IPS-11a (cell line): Measurements from ENCODE around the gene BICDL1.

ENCODE experiments used
- H3K4me3 ChIP-seq: one replicate; pipeline ENCODE4 v1.5.1; 2013; ENCODE audit warnings: low read depth, low read length, control low read depth

Gene BICDL1

DNA sequence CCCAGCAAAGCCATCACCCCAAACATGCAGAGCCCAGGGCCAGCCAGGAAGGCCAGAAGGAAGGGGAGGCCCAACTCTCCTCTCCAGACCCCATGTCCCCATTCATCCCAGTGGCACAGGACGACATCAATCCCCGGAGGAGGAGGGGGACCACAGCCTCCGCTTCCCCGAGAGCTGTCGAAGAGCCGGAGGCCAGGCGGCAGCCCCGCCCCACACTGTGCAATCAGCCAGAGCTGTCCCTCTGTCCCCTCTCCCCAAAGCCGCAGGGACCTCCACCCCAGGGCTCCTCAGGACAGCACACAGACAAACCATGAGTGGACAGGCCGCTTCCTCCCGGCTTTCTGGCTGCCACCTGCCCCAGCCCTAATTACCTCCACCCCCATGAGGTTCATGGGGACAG lies 110.7 kb downstream of the BICDL1 start:
- no peak overlapping the region for H3K4me3 ChIP-seq

DNA sequence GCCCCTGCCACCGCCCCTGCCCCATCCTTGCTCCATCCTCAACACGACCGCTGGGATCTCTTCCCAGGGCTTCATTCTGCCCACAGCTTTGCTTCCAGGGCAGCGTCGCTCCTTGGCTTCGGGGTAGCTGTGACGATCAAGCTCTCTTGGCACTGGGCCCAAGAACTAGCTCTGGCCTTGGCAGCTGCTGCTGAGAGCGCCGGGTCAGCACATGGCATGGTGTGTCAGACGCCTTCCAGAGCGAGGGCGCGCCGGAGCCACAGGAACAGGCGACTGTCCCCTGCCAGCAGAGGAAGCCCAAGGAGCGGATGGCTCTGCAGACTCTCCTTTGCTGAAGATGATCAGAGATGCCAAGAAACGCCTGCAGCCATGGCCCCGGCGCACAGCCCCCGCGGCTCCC lies 111.6 kb downstream of the BICDL1 start:
- H3K4me3 ChIP-seq: no peak overlapping the region

DNA sequence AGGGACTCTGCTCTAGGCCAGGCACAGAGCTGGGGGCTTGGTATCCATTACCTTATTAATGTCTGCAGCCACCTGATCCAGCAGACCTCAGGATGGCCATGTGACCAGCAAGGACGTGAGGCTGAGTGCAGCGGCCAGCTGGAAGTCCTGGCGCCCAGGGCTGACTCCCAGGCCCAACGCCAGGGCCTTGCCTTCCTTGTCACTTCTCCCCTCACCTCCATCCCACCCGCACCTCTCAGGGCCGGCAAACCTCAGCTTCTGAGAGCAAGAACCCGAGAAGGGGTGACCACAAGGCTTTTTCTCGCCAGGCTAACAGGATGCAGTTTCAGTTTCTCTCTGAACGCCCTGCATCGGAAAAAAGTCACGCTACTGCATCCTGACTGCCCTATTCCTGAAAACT lies 112.1 kb downstream of the BICDL1 start:
- H3K4me3 ChIP-seq: no peak overlapping the region

DNA sequence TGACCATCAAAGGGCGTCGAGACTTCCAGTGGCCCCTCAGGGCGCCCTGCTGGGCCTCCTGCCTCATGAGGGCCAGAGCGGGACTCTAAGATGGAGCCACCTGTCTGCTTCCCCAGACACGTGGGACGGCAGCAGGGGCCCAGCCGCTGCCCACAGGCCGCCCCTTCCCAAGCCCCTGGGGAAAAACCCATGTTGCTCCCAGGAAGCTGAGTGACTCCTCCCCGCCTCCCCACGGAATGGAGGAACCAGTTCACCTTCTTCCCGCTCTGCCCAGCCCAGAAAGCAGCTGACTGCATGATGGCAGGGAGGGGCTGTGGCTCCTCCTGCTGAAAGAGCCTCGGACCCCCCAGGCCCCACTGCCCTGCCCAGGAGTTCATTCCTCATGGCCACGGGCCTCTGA lies 112.6 kb downstream of the BICDL1 start:
- no peak overlapping the region for H3K4me3 ChIP-seq

DNA sequence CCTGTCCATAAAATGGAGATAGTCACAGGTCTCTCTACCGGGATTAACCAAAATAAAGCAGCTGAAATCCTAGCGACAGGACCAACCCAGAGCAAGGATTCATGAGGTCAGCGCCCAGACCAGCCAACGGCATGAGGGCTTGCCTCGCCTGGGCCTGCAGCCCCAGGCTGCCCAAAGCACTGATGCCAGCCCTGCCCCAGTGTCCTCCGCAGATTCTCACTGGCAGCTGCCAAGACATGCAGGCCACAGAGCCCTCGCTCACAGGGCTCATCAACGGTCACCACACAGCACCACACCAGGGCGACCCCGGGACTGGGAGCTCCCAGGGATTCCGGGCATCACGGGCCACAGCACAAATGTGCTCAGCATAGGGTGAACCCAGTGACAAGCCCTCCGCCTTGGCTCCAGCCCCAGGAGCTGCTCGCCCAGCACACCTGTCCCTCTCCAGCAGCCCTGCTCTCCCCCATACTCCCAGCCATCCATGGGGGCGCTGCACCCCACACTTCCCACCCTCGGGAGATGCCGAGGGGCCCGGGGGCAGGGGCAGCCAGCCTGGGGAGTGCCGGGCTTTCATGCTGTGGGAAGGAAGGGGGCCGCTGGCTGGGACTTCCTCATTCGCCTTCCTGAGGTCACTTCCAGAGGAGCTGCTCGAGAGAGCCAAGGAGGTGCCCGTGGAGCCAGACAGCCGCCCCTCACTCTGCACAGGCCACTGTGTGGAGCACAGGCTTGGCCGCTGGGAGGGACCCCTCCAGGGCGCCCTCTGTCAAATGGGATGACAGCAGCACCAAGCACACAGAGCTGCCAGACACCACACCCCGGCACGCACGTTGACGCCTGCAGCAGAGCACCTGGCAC lies 113.4 kb downstream of the BICDL1 start:
- no peak overlapping the region for H3K4me3 ChIP-seq

DNA sequence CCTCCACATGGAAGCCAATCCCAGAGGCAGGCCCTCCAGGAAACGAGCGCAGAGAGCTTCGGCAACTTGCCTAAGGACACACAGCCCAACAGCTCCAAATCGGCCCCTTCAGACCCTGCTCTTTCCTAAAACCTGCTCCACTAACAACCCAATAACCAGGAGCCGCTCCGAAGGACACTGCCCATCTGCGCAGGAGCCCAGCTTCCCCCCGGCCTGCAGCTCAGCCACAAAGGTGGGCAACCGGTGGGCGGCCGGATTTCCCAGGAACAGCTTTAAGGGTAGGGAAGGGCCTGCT lies 114.0 kb downstream of the BICDL1 start:
- H3K4me3 ChIP-seq: no peak overlapping the region

DNA sequence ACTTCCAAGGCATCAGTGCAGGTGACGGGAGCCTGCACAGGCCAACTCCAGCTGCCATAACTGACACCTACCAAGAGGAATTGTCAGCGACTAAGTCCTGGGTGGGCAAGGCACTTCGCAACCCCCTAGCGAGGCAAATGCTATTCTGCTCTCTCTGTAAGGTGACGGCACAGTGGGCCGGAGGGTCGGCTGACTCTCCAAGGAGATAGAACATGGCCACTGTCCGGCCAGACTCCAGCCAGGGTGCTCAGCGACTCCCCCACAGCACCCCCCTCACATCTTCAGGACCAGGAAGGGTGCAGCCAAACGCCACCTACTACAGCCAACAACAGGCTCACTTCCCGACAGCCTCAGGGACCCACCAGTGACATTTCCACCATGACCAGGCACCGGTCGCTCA lies 114.3 kb downstream of the BICDL1 start:
- H3K4me3 ChIP-seq: no peak overlapping the region

DNA sequence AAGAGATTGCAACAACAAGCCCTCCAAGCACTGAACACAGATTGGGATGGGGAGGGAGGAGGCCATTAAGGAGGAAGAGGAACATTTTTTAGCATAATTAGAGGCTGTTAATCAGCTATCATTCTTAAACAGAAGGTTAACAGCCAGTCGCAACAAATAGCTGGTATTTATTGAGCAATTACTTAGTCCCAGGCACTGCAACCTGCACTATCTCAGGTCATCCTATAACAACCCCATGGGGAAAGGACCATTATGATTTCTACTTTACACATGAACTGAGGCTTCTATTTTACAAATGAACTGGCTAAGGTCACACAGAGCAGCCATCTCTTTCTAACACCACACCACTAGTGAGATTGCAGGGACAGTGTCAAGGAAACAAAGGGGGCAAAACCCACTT lies 117.1 kb downstream of the BICDL1 start:
- no peak overlapping the region for H3K4me3 ChIP-seq

DNA sequence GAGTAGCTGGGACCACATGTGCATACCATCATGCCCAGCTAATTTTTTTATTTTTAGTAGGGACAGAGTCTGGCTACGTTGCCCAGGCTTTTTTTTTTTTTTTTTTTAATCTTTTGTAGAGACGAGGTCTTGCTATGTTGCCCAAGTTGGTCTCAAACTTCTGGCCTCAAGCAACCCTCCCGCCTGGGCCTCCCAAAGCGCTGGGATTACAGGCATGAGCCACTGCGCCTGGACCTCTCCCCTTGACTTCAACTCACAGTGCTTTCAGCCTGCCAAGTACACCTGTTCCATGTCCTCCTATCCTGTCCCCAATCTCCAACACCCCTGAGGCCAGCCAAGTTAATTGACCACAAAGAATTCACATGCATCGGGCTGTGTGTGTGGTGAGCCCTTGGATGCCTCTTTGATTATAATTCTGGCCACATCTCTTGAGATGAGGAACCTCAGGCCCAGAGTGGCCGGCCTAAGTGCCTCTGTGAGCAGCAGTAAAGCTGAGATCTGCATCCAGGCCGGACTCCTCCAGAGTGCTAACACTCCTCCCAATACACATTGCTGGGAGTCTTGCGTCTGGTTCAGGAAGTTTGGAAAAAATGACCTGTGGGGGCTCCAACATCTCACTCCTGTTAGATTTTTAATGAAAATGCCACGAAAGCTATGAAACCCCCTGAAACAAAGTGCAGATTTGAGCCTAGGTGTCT lies 120.7 kb downstream of the BICDL1 start:
- H3K4me3 ChIP-seq: no peak overlapping the region

DNA sequence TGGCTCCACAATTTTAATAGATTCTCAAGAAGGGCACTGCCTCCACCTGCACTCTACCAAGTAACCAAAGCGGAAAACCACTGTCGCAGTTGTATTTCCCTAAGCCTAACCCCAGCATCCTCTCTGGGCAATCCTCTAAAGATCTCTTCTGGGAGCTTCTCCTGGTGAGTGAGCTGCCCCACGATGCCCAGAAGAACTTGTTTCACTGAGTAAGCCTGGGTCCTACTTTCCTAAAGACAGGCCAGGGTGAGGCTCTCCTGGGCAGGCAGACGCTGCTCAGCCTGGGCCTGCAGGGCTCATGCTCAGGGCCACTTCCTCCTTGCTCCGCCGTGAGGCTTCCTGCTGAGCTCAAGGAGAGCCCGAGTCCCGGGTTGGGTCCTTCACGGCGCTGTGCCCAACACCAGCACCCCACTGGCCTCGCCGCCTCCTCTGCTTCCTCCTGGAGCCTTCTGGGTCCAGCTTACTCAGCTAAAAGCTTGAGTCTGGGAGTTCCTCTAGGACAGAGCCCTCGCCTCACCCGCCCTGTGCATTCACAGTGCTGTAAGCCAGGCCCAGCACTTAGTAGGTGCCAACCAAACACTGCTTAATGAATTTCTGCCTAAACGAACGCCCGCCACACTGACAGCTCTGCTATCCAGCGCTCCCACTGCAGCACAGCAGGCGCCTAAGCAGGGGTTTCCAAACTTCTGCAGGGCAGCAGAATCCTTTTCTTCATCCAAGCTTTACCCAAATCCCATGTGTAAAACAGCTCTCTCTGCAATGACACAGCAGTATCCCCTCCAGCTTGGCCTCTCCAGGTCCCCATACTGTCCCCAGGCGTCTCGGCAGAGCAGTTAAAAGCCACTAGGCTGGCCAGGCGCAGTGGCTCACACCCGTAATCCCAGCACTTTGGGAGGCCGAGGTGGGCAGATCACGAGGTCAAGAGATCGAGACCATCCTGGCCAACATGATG lies 121.8 kb downstream of the BICDL1 start:
- H3K4me3 ChIP-seq: no peak overlapping the region

DNA sequence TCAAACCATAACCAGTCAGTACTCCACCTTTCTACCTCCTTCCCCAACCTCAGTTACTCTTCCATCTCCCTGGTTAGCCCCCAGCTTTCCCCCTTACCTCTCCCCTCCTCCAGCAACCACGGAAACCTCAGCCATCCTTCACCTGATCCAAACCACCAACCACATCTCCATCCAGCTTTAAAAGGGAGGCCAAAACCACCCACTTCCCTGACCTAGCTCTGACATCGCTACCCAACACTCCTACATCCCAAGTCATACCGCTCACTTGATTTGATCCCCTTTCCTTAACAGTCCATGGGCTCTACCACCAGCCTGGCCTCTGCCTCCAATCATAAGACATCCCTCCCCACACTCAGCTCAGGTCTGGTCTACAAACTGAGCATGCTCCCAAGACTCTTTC lies 126.0 kb downstream of the BICDL1 start:
- H3K4me3 ChIP-seq: no peak overlapping the region

DNA sequence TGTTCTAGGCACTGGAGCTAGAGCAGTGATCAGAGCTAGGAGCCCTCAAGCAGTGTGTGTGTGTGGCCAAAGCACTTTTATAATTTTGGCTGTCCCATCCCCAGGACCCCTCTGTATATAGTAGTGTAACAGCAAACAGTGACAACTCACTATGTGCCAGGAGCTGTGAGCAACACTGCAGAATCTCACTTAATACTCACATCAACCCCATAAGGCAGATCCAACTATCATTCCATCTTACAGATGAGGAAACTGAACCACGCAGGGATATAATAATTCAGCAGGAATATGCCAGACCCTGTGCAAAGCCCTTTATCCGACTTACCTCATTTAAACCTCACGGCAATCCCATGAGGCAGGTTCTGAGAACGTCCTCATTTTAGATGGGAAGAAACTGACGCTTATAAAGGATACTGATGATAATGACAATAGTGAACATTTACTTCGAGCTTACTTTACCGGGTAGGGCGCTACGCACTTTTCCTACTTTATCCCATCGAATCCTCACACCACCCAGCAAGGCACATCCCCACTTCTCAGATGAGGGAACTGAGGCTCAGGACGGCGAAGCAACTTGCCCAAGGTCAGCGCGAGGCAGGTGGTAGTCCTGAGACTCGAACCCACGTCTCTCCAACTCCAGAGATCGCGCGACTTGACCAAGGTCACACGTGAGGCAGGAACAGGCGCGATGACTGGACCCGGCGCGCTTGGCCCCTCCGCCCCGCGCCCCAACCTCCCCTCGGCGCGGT lies 126.8 kb downstream of the BICDL1 start:
- H3K4me3 ChIP-seq: peak overlapping the region; percentile 87

DNA sequence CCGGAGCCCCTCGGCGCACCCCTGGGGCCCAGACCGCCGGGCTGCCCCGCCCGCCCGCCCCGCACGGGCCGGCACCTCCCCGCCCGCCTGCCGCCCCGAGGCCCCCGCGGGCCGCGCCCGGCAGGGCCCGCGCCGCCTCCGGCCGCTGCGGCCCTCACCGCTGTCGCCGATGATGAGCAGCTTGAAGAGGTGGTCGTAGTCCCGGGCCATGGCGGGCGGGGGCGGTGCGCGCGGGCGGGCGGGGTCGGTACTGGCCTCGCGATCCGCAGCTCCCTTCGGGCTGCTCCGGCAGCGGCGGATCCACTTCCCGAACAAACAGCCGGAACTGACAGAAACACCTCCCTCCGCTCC lies 127.4 kb downstream of the BICDL1 start, which contains the start of gene RAB35:
TSS of gene RAB35 (minus strand) at position 313 of the 351 bp plus-strand sequence. CDS start at position 210, 103 bp downstream.
- peak within 1 kb of the TSS; percentile 96 for H3K4me3 ChIP-seq

DNA sequence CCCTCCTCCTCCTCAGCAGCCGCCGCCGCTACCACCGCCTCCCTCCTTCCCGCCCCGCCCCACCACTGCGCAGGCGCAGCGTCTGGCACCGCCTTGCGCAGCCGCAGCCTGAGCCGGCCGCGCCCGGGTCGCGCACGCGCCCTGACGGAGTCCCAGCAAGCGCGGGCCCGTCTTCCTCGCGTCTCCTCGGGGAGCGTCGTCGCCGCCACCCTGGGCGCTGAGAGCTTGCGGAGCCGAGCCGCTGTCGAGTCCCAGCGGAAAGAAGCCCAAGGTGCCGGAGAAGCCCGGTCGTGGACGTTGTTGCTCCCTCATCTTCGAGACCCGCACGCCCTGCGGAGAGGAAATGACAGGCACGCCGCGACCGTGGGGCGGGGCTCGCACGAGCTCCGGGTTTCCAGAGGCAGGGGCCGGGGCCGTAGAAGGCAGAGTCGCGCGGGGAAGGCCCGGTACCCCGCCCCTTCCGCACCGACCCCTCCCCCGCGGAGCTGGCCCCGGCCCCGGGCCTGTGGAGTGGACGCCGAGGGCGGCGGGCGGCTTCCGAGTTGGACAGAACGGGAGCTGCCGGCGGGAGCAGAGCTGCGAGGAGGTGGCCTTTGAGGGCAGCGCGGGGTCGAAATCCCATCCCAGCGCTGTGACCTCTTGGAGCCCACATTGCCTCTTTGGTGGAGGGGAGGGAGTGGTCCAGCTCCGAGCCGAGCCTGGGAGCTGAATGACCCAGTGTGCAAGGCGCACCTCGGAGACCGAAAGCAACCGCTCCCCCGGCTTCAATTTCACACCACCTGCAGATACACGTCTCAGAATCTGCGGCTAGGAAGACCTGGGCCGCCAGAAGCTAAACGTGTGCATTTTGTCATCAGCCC lies 128.0 kb downstream of the BICDL1 start:
- peak overlapping the region; percentile 96 for H3K4me3 ChIP-seq

DNA sequence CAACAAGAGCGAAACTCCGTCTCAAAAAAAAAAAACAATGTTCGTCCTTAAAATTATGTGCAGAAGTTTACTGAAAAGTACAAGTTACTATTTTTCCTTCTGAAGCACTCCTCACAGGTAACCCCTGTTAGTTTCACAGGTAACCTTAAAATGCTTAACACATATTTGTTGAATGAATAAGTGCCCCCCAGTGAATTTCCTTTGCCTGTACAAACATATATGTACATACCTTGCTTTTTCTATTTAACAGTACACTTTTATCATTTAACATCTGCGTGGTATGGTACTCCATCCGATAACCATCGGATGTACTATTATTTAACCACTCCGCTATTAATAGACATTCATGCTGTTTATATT lies 128.9 kb downstream of the BICDL1 start:
- peak overlapping the region; percentile 96 for H3K4me3 ChIP-seq

DNA sequence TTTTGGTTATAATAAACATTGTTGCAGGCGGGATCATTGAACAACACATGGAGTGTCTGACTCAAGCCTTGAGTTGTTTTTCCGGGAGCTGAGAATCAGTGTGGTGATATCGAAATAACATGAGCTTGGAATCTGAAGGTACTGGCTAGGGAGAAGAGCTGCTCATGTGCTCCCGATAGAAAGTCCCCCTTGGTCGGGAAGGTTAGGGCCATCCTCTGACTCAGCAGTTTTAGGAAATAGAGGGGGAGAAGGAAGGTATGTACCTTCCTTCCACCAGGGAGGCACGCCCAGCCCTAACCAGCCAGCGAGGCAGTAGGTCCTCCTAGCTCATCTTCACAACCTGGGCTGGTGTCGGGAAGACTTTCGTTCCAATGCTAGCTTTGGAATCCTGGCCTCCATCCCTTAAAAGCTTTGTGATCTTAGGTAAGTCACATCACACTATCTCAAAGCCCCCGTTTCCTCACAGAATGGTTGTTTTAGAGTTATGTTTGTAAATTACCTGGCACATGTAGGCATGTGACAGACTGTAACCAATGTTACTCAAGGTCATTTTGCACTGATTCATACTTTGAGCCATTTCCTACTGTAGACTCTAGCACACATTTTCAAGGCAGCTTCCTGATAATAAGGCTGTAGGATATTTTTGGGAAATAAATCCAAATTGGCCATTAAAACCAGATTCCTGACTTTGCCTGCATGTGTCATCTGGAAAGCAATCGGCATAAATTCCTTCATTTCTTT lies 129.5 kb downstream of the BICDL1 start:
- peak overlapping the region; percentile 96 for H3K4me3 ChIP-seq

DNA sequence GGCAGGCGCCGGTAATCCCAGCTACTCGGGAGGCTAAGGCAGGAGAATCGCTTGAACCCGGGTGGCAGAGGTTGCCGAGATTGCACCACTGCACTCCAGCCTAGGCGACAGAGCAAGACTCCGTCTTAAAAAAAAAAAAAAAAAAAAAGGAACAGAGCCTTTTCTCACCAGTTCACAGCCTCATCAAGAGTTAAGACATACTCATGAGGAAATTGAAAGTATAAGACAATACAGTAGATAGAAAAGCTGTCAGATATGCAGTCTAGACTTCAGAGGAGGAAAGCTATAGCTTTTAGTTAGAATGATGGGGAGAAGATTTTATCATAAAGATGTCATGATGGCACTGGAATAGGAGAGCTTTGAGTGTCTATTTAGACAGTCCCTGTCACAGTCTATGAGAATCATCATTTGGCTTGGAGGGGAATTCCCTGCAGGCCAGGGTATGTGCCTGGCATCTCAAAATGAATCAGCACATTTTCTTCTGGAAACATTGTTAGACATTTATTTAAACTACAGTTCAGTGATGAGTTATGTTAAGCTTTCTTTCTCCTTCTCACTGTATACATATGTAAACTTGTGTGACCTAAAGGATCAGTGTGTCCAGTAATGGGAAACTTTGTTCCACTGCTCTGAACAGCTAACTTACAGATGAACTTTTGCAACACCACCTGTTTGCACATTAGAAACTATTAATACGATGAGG lies 130.4 kb downstream of the BICDL1 start:
- no peak overlapping the region for H3K4me3 ChIP-seq

DNA sequence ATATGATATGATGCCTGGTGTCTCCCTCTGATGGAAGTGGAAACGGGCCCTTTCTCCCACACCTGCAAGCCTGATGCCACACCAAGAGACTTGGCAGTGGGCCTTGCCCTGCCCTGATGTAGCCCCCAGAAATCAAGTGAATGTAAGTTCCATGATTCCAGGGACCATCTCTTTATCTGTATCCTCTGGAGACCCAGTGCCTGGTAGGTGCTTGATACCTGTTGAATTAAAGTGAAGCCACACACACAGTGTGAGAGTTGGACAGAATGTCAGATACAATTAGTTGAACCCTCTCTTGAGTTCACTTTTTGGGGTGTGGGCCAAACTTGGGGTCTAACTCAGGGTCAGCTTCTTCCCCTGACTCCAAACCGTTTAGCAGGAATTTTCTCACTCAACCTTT lies 132.3 kb downstream of the BICDL1 start:
- H3K4me3 ChIP-seq: no peak overlapping the region
